GM12878 (cell line): Measurements from ENCODE around the gene HNRNPR. TPM values are rescaled to one million over a fixed set of nuclear protein-coding genes. Genes with fewer than 3 reads are reported as not detected.

Experiments
- ASH2L ChIP-seq: fragments of 300-600, 200-600 bp; sonication (generic); IDR thresholded peaks from 2 replicates; pipeline ENCODE4 v1.6.1; 2017; ENCODE audit warnings: low read depth, mild to moderate bottlenecking, borderline replicate concordance
- E2F8 ChIP-seq: fragments of 450-650 bp; IDR thresholded peaks from 2 replicates; pipeline ENCODE4 v1.6.1; 2018; ENCODE audit warnings: mild to moderate bottlenecking, low read depth, moderate library complexity; ENCODE audit not compliant: partially characterized antibody
- ESRRA ChIP-seq: IDR thresholded peaks from 2 replicates; pipeline ENCODE4 v1.6.1; 2012; ENCODE audit warnings: mild to moderate bottlenecking, low read length, improper control_type of control experiment
- FOXM1 ChIP-seq: IDR thresholded peaks from 2 replicates; pipeline ENCODE4 v1.6.1; 2012; ENCODE audit warnings: low read depth, mild to moderate bottlenecking, inconsistent platforms, low read length, moderate library complexity
- HDAC2 ChIP-seq: fragments of 200-600 bp; sonication (generic); IDR thresholded peaks from 2 replicates; pipeline ENCODE4 v1.6.1; 2017
- HDAC6 ChIP-seq: fragments of 200-600 bp; sonication (generic); IDR thresholded peaks from one replicate; pipeline ENCODE4 v1.8.0; 2017; ENCODE audit warnings: antibody characterized with exemption; ENCODE audit not compliant: unreplicated experiment
- HSF1 ChIP-seq: fragments of 150-350 bp; IDR thresholded peaks from 2 replicates; pipeline ENCODE4 v1.6.1; 2014; ENCODE audit warnings: mild to moderate bottlenecking, low read depth, low read length
- NR2C1 ChIP-seq: fragments of 450-650 bp; IDR thresholded peaks from 2 replicates; pipeline ENCODE4 v1.6.1; 2017; ENCODE audit warnings: antibody characterized with exemption, mild to moderate bottlenecking, moderate library complexity
- NRF1 ChIP-seq: conservative IDR thresholded peaks from 2 replicates; pipeline ENCODE4 v1.6.1; 2011; ENCODE audit warnings: mild to moderate bottlenecking, low read depth, low read length, improper control_type of control experiment
- RB1 ChIP-seq: fragments of 450-650 bp; formaldehyde crosslinking; IDR thresholded peaks from 2 replicates; pipeline ENCODE4 v1.6.1; 2017; ENCODE audit warnings: mild to moderate bottlenecking, borderline replicate concordance
- RELA ChIP-seq: fragments of 450-650 bp; IDR thresholded peaks from 2 replicates; pipeline ENCODE4 v1.8.0; 2014; ENCODE audit warnings: borderline replicate concordance; ENCODE audit not compliant: partially characterized antibody
- REST ChIP-seq: IDR thresholded peaks from 2 replicates; pipeline ENCODE4 v1.6.1; 2012; ENCODE audit warnings: mild to moderate bottlenecking, low read depth, low read length
- RUNX3 ChIP-seq: IDR thresholded peaks from 2 replicates; pipeline ENCODE4 v1.6.1; 2012; ENCODE audit warnings: low read length, inconsistent platforms
- SMAD5 ChIP-seq: IDR thresholded peaks from 2 replicates; pipeline ENCODE4 v1.6.1; 2016; ENCODE audit warnings: antibody characterized with exemption, low read depth
- SMC3 ChIP-seq: IDR thresholded peaks from 2 replicates; pipeline ENCODE4 v1.6.1; 2011; ENCODE audit warnings: low read length, improper control_type of control experiment, borderline replicate concordance
- SREBF2 ChIP-seq: IDR thresholded peaks from 2 replicates; pipeline ENCODE4 v1.6.1; 2012; ENCODE audit warnings: mild to moderate bottlenecking, low read length
- WRNIP1 ChIP-seq: IDR thresholded peaks from 2 replicates; pipeline ENCODE4 v1.6.1; 2011; ENCODE audit warnings: low read depth, low read length, improper control_type of control experiment, borderline replicate concordance
- ZBTB4 ChIP-seq: fragments of 450-650 bp; formaldehyde crosslinking; IDR thresholded peaks from 2 replicates; pipeline ENCODE4 v1.4.0; 2022; ENCODE audit warnings: mild to moderate bottlenecking, moderate library complexity
- ZNF217 ChIP-seq: fragments of 450-650 bp; IDR thresholded peaks from 2 replicates; pipeline ENCODE4 v1.6.1; 2017; ENCODE audit warnings: antibody characterized with exemption, mild to moderate bottlenecking
- ZNF622 ChIP-seq: fragments of 450-650 bp; IDR thresholded peaks from 2 replicates; pipeline ENCODE4 v1.6.1; 2017; ENCODE audit warnings: mild to moderate bottlenecking, inconsistent platforms
- polyA plus RNA-seq, 11 experiments: library from polyadenylated mRNA; depleted of rRNA in 4 of 11; unstranded in 6 of 11; stranded (reverse) in 5 of 11; fragments of >200 nt; fragmentation: Nextera tagmentation in 4 of 11; fragmentation: Illumina TruSeq in 1 of 11; extraction: Ambion mirVana in 4 of 11; extraction: Trizol in 1 of 11; gene quantifications; 1 replicate in 1 of 11; 2 replicates in 10 of 11; pipeline versions ENCODE4 v1.2.1 to v1.2.3, GENCODE V29; 2011 to 2016; ENCODE audit warnings: inconsistent platforms in 2 of 11, missing spikeins in 2 of 11, low read depth in 1 of 11
- total RNA-seq, 4 experiments: library from RNA; depleted of rRNA in 3 of 4; stranded (reverse); fragments of >200 nt in 3 of 4; fragmentation: Illumina TruSeq in 1 of 4; extraction: Trizol in 1 of 4; gene quantifications; 2 replicates each; pipeline versions ENCODE4 v1.2.1 to v1.2.3, GENCODE V29; 2013 to 2021

HNRNPR gene
- total and polyA plus RNA-seq, 10 of the 15 experiments (the other 5 are each of a cell fraction or from before 2014, with no cell fraction given): 80.5 to 280 (median 218) TPM

- TF ChIP-seq ESRRA: no peak
- TF ChIP-seq REST: no peak
- no peak for TF ChIP-seq SREBF2
- TF ChIP-seq ZNF217: no peak
- no peak for TF ChIP-seq RELA
- no peak for TF ChIP-seq RUNX3
- no peak for TF ChIP-seq ZNF622
- no peak for TF ChIP-seq E2F8
- TF ChIP-seq SMAD5: no peak
- TF ChIP-seq FOXM1: no peak
- TF ChIP-seq NR2C1: no peak
- no peak for TF ChIP-seq HDAC2
- peak; percentile 74 for TF ChIP-seq NRF1
- TF ChIP-seq HDAC6: no peak
- TF ChIP-seq WRNIP1: no peak
- TF ChIP-seq HSF1: no peak
- TF ChIP-seq ASH2L: no peak
- peak; percentile 14; the same call in 1 of the 2 replicates for TF ChIP-seq RB1
- no peak for TF ChIP-seq SMC3
- TF ChIP-seq ZBTB4: no peak
These were observed 23.9 kb upstream of the HNRNPR start (continued) for GRCh38 chr1:23367791-23368561.
